Tibial nerve (tissue), 4 donors: Measurements from ENCODE around the gene TFRC.
"Not testable (repeated sequence)": the region's sequence is repeated elsewhere in the genome, so short reads cannot be mapped to it uniquely, and the experiment has no call there.

Experiments
- CTCF ChIP-seq, 5 experiments: fragments of 200-600 bp in 3 of 5; fragments of 450-650 bp in 2 of 5; sonication (generic) in 3 of 5; IDR thresholded peaks; one replicate each; pipeline ENCODE4 v1.5.1; 2016 to 2019; ENCODE audit warnings: antibody characterized with exemption in 5 of 5, mild to moderate bottlenecking in 3 of 5, moderate library complexity in 2 of 5
- EP300 ChIP-seq, 2 donors: sonication (generic); formaldehyde crosslinking; IDR thresholded peaks; one replicate each; pipeline ENCODE4 v1.6.1; 2017; ENCODE audit warnings: antibody characterized with exemption in 2 of 2, mild to moderate bottlenecking in 1 of 2
- POLR2A ChIP-seq, 2 donors: fragments of 450-650 bp; IDR thresholded peaks; one replicate each; pipeline ENCODE4 v1.6.1; 2017; ENCODE audit warnings: antibody characterized with exemption in 2 of 2, mild to moderate bottlenecking in 2 of 2, moderate library complexity in 2 of 2

GRCh38 chr3:196104707-196105106, 22.8 kb upstream of the TFRC start:
- TF ChIP-seq CTCF, POLR2A, EP300 (IDR thresholded peaks at IDR 0.05): not testable (repeated sequence)
